H4 (cell line): ENCODE measurements around the gene PHOSPHO1. TPM values are rescaled to one million over a fixed set of nuclear protein-coding genes. Genes with fewer than 3 reads are reported as not detected.

Experiments used
- DNase-seq: peaks from one replicate; pipeline ENCODE4 v3.0.0-alpha.2; 2015; ENCODE audit warnings: low spot score
- total RNA-seq: library from RNA; depleted of rRNA; stranded (reverse); fragments of >200 nt; shearing (Covaris generic); gene quantifications from 2 replicates; pipeline ENCODE4 v1.2.3, GENCODE V29; 2014

The PHOSPHO1 gene
- total RNA-seq, 1 experiment from 2014 or later = 0.74 TPM

DNA sequence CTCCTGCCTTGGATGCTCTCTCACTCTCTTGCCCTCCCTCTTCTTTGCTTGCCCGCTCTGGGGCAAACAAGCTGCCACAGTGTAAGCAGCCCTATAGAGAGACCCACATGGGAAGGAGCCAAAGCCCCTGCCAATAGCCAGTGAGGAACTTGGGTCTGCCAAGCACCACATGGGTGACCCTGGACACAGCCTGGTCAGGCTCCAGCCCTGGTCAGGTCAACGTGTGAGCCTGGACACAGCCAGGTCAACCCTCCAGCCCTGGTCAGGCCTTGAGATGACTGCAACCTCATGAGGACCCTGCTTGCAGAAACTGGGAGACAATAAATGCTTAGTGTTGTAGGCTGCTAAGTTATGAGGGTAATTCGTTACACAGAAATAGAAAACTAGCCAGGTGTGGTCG is 14.3 kb upstream of the PHOSPHO1 start:
- DNase-seq = no peak

DNA sequence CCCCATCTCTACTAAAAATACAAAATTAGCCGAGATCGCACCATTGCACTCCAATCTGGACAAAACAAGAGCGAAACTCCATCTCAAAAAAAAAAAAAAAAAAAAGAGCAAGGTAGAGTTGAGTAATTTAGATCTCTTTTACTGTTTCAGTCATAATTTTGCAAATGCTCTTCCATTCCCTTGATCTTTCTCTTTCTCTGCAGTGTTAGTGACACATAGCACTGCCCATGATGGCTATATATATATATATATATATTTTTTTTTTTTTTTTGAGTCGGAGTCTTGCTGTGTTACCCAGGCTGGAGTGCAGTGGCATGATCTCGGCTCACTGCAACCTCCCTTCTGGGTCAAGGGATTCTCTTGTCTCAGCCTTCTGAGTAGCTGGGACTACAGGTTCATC is 12.2 kb upstream of the PHOSPHO1 start:
- no peak for DNase-seq

DNA sequence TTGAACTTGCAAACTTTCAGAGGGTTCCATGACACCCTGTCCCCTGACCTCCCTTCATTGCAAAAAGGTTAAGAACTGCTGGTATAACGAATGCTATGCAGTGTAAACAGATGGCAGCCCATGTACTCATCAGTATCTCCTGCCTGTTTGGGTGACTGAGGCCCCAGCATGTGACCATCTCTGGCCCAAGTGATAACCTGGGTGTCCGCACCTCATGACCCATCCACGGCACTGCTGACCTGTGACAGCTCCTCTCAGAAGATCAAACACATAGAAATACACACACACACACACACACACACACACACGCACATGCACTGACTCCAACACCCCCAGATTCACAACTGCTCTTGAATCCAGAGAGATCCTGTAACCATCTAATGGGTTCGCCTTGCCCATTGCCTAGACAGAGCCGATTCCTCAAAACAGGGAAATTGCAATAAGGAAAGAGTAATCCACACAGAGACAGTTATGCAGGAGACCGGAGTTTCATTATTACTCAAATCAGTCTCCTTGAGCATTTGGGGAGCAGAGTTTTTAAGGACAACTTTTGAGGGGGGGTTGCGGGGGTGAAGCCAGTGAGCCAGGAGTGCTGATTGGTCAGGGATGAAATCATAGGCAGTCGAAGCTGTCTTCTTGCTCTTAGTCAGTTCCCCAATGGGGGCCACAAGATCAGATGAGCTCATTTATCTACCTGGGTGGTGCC is 11.3 kb upstream of the PHOSPHO1 start:
- DNase-seq = no peak

DNA sequence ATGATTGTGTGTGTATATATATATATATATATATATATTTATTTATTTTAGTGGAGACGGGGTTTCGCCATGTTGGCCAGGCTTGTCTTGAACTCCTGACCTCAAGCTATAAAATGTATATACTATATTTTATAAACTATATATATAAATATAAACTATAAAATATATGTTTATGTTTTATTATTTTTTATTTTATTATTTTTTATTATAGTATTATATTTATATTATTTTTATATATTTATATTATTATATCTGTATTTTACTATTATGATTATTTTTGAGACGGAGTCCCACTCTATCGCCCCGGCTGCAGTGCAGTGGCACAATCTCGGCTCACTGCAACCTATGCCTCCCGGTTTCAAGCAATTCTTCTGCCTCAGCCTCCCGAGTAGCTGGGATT is 10.5 kb upstream of the PHOSPHO1 start:
- no peak for DNase-seq

DNA sequence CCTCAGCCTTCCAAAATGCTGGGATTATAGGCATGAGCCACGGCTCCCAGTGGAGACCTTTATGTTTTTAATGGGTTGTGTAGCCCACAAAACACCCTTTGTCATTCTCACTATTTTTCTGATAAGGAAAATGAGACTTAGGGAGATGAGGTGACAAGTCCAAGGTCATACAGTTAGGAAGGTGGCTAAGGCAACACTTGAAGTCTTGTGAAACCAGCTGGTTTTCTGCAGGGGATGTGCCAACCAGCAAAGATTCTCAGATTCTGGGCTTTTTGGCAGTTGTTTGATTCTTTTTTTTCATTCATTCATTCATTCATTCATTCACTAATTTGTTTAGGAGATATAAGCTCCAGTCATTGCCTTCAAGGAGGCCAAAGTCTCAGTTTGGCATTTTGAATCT is 10.0 kb upstream of the PHOSPHO1 start:
- DNase-seq = no peak

DNA sequence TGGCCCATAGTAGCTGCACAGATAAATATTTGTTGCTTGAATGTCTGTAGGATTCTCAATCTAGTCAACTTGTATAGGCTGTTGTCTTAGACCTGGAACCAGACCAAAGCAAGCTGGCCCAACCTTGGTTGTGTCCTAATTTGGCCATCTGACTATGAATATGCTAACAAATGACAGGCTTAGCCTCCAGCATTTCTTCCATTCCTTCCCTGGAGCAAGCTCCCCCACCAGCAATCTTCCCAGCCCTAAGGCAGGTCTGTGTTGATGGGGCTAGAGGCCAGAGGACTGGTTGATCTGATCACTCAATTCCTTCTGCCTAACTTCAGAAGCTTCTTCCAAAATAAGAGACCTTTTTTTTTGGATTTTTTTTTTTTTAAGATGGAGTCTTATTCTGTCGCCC is 9.4 kb upstream of the PHOSPHO1 start:
- DNase-seq = no peak

DNA sequence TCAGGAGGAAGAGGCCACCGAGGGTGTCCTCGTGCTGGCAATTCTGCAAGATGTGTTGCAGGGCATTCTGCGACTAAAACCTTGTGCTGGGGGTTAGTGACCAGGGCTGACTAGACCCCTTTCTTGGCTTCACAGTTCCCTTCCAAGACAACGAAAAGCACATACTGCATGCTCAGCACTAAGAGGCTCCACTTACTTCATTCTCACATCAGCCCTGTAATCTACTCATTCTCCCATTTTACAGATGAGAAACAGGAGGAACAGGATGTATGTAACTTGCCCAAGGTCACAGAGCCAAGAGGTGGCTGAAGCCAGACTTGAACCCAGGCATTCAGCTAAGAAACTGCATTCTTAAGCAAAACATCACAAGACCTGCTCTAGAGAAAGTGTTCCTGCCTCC is 5.3 kb upstream of the PHOSPHO1 start:
- DNase-seq = no peak

DNA sequence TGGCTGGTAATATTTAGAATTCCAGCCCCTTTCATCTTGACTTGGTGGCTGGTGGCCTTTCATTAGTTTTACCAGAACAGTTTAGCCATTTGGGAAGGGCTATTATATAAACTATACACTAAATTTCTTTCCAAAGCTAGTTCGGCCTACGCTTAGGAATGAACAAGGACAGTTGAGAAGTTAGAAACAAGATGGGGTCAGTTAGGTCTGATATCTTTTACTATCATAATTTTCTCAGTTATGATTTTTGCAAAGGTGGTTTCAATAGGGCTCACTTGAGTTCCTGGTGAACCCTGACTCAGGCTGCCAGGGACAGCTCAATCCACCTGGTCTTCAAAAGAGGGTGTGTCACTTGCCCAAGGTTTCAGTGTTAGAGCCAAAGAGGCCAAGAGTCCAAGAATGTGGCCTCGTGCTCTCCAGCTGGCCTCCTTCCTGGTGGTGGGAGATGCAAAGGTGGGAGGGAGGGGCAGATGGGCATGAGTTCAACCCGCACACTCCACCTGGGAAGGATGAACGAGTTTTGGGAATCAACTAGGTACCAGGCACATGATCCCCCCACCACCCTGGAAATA is 4.0 kb upstream of the PHOSPHO1 start:
- DNase-seq = no peak

DNA sequence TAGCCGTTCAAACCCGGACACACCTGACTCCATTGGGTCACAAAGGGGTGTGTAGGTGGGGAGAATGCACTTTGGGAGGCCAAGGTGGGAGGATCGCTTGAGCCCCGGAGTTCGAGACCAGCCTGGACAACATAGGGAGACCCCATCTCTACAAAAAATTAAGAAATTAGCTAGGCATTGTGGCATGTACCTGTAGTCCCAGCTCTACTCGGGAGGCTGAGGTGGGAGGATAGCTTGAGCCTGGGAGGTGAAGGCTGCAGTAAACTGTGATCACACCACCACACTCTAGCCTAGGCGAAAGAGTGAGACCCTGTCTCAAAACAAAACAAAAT is 942 bp upstream of the PHOSPHO1 start:
- DNase-seq = no peak

DNA sequence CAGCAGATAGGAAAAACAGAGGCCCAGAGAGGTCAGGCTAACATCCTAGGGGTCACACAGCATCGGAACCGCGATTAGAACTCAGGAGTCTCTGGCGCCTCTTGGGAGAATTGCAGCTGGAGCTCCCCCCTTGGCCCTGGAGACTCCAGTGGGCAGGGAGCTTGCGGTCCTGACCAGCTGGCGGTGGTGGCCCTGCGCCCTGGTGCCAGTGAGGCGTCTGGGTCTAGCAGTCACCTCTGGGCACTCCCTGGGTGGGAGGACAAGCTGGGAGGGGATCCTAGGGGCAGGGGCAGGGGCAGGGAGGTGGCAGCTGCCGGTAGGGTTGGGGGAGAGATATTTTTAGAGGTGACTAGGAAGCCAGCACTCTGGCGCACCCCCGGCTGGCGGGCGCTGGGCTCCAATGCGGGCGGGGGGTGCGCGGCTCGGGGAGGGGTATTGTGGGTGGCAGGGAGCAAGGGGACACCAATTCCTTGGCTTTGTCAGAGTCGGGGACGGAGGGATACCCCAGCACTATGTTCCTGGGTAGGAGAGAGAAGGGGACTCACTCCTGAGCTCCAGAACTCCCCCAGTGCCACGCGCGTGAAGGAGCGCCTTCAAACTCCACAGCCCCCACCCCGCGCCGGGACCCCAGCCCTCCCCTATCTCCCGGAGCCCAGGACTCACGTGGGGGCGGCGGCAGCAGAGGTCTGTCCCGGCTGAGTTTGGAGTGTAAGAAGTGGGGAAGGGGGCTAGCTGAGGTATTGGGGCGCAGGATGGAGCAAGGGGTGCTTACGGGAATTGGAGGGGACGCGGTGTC is 584 bp downstream of the PHOSPHO1 start:
- no peak for DNase-seq

DNA sequence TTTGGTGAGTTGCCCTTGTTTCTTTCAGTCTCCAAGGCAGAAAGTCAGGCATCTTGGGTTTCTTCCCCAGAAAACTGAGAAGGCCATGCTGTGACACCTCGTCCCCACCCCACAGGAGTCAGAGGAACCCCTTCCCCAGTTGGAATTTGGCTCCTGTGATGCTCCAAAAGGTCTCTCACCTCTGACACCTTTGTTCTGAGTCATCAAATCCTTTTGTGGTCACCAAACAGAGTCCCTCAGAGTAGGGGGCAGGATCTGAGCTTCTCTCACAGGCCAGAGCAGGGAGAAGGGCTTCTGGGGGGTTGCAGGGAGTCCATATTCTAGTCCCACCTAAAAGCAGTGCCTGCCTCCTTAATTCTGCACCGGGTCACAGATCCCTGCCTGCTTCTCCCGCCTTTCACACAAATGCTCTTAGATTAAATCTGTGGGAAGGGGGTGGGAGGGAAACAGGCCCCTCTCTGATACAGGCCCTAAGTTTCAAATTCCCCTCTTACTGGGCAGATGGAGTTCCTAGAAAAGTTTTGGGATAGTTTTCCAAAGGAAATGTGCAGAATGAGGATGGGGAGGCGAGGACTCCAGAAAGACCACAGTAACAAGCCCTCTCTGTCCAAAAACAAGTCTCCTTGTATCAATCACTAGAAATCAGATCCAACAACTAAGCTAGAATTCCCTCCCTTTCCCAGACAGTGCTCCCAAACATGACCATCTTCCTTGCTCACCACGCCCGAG is 1.3 kb downstream of the PHOSPHO1 start:
- no peak for DNase-seq

DNA sequence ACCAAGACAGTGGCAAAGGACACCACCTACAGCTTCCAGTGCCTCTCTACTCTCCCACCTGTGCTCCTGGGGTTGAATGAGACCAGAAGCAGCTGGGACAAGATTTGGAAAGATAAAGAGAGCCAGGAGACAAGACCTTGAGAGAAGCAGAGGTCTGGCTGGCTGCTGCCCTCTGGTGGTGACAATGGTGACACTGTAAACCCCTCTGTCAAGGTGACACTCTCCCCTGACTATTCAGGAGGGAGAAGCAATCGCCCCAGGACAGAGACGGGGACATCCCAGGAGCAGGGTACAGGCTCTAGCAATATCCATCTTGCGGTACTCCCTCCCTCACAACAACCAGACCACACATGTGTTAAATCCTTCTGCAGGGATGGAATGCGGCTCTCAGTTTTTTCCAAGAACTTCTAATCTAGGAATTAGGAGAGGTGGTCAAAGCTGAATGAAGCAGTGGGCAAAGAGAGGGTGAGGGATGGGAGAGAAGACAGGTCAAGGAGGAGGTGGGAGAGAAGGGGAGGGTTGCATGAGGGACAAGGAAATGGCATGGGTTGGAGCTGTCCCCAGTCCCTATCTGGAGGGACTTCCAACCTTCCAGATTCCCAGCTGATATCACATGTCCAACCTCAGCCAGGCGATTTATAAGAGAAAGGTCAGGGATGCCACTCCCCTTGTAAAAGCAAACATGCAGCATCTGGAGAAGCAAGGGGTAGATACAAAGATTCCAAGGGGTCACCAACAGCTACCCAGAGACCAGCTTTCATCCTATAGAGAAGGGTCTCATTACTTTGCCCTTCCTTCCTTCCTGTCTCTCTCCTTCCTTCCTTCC is 2.9 kb downstream of the PHOSPHO1 start:
- DNase-seq = peak; percentile 70

DNA sequence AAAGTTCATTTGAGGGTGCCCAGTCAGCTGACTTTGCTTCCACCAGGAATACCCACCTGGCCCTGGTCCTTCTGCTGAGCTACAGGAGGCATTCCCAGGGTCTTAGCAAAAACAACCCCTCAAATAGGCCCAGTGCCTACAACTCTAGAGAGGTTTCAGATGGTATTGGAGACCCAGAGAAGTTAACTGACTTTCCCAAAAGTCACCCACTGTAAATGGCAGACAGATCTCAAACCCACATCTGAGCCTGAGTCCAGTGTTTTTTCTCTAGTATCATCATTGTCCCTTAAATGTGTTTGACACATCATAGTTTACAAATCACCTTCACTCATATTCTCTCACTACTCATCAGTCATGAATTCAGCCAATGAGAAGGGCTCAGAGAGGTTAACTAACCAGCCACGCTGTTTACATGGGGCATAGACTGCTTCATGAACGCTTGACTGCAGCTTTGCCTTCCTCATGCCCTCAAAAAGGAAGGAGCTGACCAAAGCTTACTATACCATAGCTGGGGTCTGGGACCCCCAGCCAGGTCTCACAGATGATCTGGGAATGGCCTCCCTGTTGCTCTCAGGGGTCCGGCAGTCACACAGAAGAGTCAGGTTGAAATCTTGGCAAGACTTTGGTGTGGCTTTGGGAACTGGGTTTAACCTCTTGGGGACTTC is 3.7 kb downstream of the PHOSPHO1 start:
- DNase-seq = no peak

DNA sequence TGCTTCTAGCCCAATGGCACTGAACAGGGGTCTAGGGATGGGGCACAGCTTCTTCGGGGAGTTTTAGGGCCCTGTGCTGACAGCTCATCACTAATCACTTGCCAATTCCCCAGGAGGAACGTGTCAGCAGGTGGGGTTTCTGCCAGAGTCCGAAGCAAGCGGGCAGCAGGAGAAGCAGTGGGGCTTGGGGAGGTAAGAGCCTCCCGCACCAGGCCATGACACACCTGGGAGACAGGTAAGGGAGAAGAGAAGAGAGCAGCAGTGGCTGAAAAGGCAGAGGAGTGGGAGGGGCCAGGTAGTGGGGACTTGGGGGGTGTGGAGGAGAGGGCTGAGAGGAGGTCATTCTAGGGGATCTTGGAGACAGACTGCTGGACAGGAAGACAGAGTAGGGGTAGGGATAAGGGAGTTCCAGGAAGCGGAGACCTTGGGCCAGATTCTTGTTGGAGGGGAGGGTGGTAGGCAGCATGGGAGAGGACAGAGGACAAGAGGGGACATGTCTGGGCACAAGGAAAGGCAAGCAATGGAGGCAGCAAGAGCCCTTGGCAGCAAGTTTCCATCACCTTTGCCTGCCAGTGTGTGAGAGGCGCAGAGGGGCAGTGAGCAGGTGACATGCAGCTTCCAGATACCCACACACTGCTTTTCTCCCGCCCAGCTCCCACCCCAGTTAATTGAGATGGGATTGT is 4.9 kb downstream of the PHOSPHO1 start:
- DNase-seq = no peak

DNA sequence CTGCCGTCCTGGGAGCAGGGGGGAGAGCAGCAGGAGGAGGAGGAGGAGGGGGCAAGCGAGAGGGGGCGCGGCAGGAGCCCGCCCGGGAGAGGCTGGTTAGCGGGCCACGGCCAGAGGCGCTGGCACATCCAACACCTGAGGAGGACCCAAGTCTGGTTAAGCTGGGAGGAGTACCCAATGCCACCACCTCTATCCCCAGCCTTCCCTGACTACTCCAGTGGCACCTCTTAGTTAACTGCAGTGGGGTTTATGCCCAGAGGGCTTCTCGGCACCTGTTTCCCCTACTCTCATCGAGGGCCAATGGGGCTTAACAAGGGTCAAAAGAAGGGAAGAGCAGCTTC is 5.6 kb downstream of the PHOSPHO1 start:
- no peak for DNase-seq

DNA sequence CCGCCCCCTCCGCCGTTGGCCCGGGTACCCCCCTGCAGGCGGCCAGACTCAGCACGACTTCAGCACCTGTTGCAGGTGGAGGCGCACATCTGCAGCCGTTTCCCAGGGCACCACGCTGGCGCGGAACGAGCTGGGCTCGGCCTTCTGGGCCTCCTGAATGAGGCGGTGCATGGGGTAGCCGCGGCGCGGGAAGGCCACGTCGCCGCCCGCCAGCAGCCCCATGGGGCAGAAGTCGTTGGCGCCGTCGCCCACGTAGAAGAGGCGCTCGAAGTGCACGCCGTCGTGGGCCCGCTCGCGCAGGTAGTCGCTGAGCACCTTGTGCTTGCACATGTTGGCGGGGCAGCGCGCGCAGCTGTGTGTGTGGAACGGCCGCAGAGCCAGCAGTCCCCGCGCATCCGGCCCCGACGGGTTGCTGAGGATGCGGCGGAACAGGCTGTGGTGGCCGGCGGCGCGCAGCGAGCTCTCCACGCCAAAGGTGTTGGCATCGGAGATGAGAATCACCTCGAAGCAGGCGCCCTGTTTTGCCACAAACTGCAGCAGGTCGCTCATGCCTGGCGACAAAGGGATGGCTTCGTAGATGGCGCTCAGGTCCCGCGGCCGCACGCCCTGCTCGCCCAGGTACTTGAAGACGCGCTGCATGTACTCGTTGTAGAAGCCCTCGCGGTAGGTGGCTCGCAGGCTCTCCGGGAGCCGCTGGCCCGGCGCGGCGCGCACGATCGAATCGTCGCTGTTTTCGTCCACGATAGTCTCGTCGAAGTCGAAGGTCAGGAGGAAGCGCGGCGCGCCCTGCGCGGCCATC is 6.2 kb downstream of the PHOSPHO1 start:
- no peak for DNase-seq

DNA sequence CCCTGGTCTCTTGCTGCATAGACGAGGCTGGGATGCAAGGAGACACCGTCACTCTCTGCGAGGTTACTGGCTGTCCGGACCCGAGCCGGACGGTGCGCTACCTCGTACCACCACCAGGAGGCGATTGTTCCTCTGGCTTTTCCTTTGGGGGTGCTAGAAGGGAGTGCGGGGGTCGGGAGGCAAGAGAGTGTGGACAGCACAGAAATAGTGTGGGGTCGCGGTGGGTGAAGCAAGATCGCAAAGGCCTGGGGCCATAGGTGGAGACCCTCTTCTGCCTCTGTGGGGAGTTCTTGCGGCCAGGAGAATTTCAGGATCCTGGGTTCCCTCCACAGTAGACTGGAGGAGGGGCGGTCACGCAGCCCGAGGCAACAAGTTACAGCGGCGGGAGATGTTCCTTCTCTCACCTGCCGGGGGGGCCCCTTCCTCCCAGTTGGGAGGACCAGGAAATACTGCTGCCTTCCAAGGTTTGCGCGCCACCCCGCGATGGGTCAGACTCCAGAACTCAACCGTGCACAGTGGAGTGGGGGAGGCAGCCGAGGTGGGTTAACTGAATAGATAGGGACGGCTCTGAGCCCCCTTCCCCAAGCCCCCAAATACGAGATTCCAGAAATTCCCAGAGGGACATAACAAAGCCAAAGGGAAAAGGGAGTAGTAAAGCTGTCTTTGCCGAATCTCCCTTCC is 6.9 kb downstream of the PHOSPHO1 start:
- no peak for DNase-seq

DNA sequence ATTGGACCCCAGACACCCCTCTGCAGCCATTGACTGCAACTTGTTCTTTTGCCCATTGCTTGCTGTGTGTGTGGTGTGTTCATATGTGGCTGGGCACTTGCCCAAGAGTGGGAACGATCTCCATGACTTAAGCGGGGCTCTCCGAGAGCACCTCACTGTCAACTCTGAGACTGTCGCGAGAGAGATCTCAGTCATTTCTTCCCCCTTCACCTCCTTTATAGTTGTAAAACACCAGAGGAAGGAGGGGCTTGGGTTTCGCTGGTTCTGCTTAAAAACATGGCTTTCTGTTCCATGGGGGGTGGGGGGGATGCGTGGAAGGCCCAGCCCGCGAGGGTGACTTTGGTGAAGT is 7.4 kb downstream of the PHOSPHO1 start:
- DNase-seq = no peak

DNA sequence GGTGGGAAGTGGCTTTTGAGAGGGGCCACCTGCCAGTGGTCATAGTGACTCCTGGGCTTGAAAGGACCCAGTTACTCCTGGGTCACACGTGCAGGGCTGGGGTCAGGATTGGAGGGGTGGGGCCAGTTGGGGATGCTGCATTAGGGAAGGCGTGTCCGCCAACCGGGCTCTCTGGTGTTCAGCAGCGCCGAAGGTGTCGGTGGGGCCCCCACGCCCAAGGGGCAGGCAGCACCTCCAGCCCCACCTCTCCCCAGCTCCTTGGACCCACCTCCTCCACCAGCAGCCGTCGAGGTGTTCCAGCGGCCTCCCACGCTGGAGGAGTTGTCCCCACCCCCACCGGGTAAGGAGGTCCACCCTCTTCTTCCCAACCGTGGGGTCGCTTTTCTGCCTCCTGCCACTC is 10.6 kb downstream of the PHOSPHO1 start:
- DNase-seq = no peak
